Erythroblast (primary cell): Measurements from ENCODE around the gene JUNB.

Experiments
- GATA1 ChIP-seq: IDR thresholded peaks from 2 replicates; pipeline ENCODE4 v1.6.1; 2011; ENCODE audit warnings: low read depth, mild to moderate bottlenecking, control low read depth, low read length, moderate library complexity
- POLR2A ChIP-seq: IDR thresholded peaks from 2 replicates; pipeline ENCODE4 v1.6.1; 2011; ENCODE audit warnings: mild to moderate bottlenecking, low read length

GRCh38 chr19:12782424-12783290, 8.6 kb upstream of the JUNB start:
- TF ChIP-seq GATA1 (no peak), POLR2A (peak; percentile 39)
